IMR-90 (cell line): Measurements from ENCODE around the gene PLA2G4F. TPM values are rescaled to one million over a fixed set of nuclear protein-coding genes. Genes with fewer than 3 reads are reported as not detected.

Experiments
- ATAC-seq: fragments of 200-7000 bp; cut with Tn5 transposase; 2 replicates; pipeline ENCODE4 v1.9.1; 2020; ENCODE audit warnings: low read depth, mild to moderate bottlenecking, moderate library complexity
- BruUV-seq: library from RNA; stranded (reverse); fragments of 400-500 nt; replicated peaks from 2 replicates; lab custom pipeline; 2021; lab: Mats Ljungman, UMichigan
- CTCF ChIA-PET: fragments of 300-600 bp; formaldehyde crosslinking; extraction: SDS; loops from one replicate; lab custom pipeline; 2021; ENCODE audit warnings: antibody characterized with exemption; lab: Yijun Ruan, JAX
- POLR2A ChIA-PET: fragments of 300-600 bp; sonication (Branson Sonifier 250); formaldehyde crosslinking; loops from one replicate; lab custom pipeline; 2022; ENCODE audit warnings: antibody characterized with exemption; ENCODE audit not compliant: unreplicated experiment; lab: Charles Lee
- DNase-seq: peaks from one replicate; pipeline ENCODE4 v3.0.0; 2013
- H2AFZ ChIP-seq: replicated peaks from 2 replicates; pipeline ENCODE3; 2013; ENCODE audit warnings: low read length, mild to moderate bottlenecking; ENCODE audit not compliant: poor library complexity
- H2AK5ac ChIP-seq: 2 replicates; pipeline ENCODE4 v1.6.1; 2013; ENCODE audit warnings: low read depth, low read length, inconsistent platforms
- H2AK9ac ChIP-seq: replicated peaks from 2 replicates; pipeline ENCODE3; 2013; ENCODE audit warnings: mild to moderate bottlenecking, low read depth, low read length, moderate library complexity; ENCODE audit not compliant: poor library complexity
- H2BK120ac ChIP-seq: 2 replicates; pipeline ENCODE4 v1.6.1; 2013; ENCODE audit warnings: low read depth, low read length, inconsistent platforms
- H2BK15ac ChIP-seq: 3 replicates; pipeline ENCODE4 v1.6.1; 2013; ENCODE audit warnings: low read depth, low read length, inconsistent platforms
- H2BK20ac ChIP-seq: 2 replicates; pipeline ENCODE4 v1.6.1; 2013; ENCODE audit warnings: low read depth, mild to moderate bottlenecking, inconsistent platforms, low read length, moderate library complexity
- H2BK5ac ChIP-seq: 2 replicates; pipeline ENCODE4 v1.6.1; 2013; ENCODE audit warnings: mild to moderate bottlenecking, low read depth, low read length, inconsistent platforms; ENCODE audit not compliant: poor library complexity, severe bottlenecking
- H3K14ac ChIP-seq: replicated peaks from 2 replicates; pipeline ENCODE4 v1.6.1; 2013; ENCODE audit warnings: low read depth, low read length, inconsistent platforms
- H3K18ac ChIP-seq: 2 replicates; pipeline ENCODE4 v1.6.1; 2013; ENCODE audit warnings: low read depth, low read length, control low read depth
- H3K23ac ChIP-seq: 2 replicates; pipeline ENCODE4 v1.6.1; 2013; ENCODE audit warnings: low read depth, low read length, inconsistent platforms
- H3K27ac ChIP-seq: 2 replicates; pipeline ENCODE4 v1.5.1; 2013; ENCODE audit warnings: mild to moderate bottlenecking, control low read depth, low read length; ENCODE audit not compliant: insufficient read depth
- H3K27me3 ChIP-seq: 2 replicates; pipeline ENCODE4 v1.6.1; 2013; ENCODE audit warnings: low read length; ENCODE audit not compliant: control insufficient read depth, insufficient read depth
- H3K36me3 ChIP-seq: 2 replicates; pipeline ENCODE4 v1.6.1; 2013; ENCODE audit warnings: low read length, mixed read lengths; ENCODE audit not compliant: control insufficient read depth, insufficient read depth
- H3K4ac ChIP-seq: 2 replicates; pipeline ENCODE4 v1.6.1; 2013; ENCODE audit warnings: low read depth, low read length, inconsistent platforms
- H3K4me1 ChIP-seq: 2 replicates; pipeline ENCODE4 v1.6.1; 2013; ENCODE audit warnings: low read length, mixed read lengths; ENCODE audit not compliant: control insufficient read depth, insufficient read depth
- H3K4me2 ChIP-seq: 2 replicates; pipeline ENCODE4 v1.6.1; 2013; ENCODE audit warnings: low read depth, mild to moderate bottlenecking, control low read depth, low read length, moderate library complexity
- H3K4me3 ChIP-seq: 2 replicates; pipeline ENCODE4 v1.5.1; 2013; ENCODE audit warnings: low read depth, mild to moderate bottlenecking, control low read depth, low read length, moderate library complexity; ENCODE audit not compliant: insufficient read depth
- H3K56ac ChIP-seq: 2 replicates; pipeline ENCODE4 v1.6.1; 2013; ENCODE audit warnings: low read length, inconsistent platforms; ENCODE audit not compliant: insufficient read depth; ENCODE audit errors: extremely low read depth
- H3K79me1 ChIP-seq, 2 experiments: 2 replicates each; pipeline ENCODE4 v1.6.1; 2013; ENCODE audit warnings: low read length in 2 of 2, inconsistent platforms in 1 of 2, low read depth in 1 of 2
- H3K9ac ChIP-seq: 2 replicates; pipeline ENCODE4 v1.6.1; 2013; ENCODE audit warnings: low read depth, low read length, control low read depth
- H3K9me1 ChIP-seq: 2 replicates; pipeline ENCODE4 v1.6.1; 2013; ENCODE audit warnings: low read length, inconsistent platforms; ENCODE audit not compliant: insufficient read depth
- H3K9me3 ChIP-seq: 2 replicates; pipeline ENCODE4 v1.6.1; 2013; ENCODE audit warnings: low read length; ENCODE audit not compliant: control insufficient read depth, insufficient read depth
- H4K20me1 ChIP-seq: 2 replicates; pipeline ENCODE4 v1.6.1; 2013; ENCODE audit warnings: low read length, inconsistent platforms; ENCODE audit not compliant: insufficient read depth
- H4K5ac ChIP-seq: 2 replicates; pipeline ENCODE4 v1.6.1; 2013; ENCODE audit warnings: mild to moderate bottlenecking, low read depth, low read length, control low read depth
- H4K8ac ChIP-seq, 2 experiments: 2 replicates each; pipeline ENCODE4 v1.6.1; 2013; ENCODE audit warnings: low read depth in 2 of 2, low read length in 2 of 2, control low read depth in 1 of 2, inconsistent platforms in 1 of 2
- H4K91ac ChIP-seq: 2 replicates; pipeline ENCODE4 v1.6.1; 2013; ENCODE audit warnings: low read depth, low read length, inconsistent platforms; ENCODE audit not compliant: insufficient read depth
- BHLHE40 ChIP-seq: fragments of 150-350 bp; IDR thresholded peaks from 2 replicates; pipeline ENCODE4 v1.6.1; 2016; ENCODE audit warnings: mild to moderate bottlenecking, low read depth, low read length
- CEBPB ChIP-seq: IDR thresholded peaks from 2 replicates; pipeline ENCODE4 v1.6.1; 2012; ENCODE audit warnings: low read depth, low read length, improper control_type of control experiment
- CHD1 ChIP-seq: IDR thresholded peaks from 2 replicates; pipeline ENCODE4 v1.6.1; 2012; ENCODE audit warnings: low read depth, low read length, improper control_type of control experiment
- CTCF ChIP-seq: conservative IDR thresholded peaks from 2 replicates; pipeline ENCODE4 v1.5.1; 2012; ENCODE audit warnings: mild to moderate bottlenecking, low read depth, low read length, improper control_type of control experiment
- ELK1 ChIP-seq: fragments of 150-350 bp; IDR thresholded peaks from 2 replicates; pipeline ENCODE4 v1.6.1; 2016; ENCODE audit warnings: low read depth, mild to moderate bottlenecking, low read length, moderate library complexity, borderline replicate concordance
- FOS ChIP-seq: fragments of 150-350 bp; IDR thresholded peaks from 2 replicates; pipeline ENCODE4 v1.6.1; 2016; ENCODE audit warnings: low read depth, low read length
- MAFK ChIP-seq: IDR thresholded peaks from 2 replicates; pipeline ENCODE4 v1.6.1; 2012; ENCODE audit warnings: low read depth, low read length, improper control_type of control experiment
- MAZ ChIP-seq: IDR thresholded peaks from 2 replicates; pipeline ENCODE4 v1.6.1; 2012; ENCODE audit warnings: low read depth, mild to moderate bottlenecking, low read length, improper control_type of control experiment, moderate library complexity, borderline replicate concordance
- MXI1 ChIP-seq: IDR thresholded peaks from 2 replicates; pipeline ENCODE4 v1.6.1; 2012; ENCODE audit warnings: low read depth, mild to moderate bottlenecking, low read length, moderate library complexity, borderline replicate concordance
- NFE2L2 ChIP-seq: fragments of 150-350 bp; IDR thresholded peaks from 2 replicates; pipeline ENCODE4 v1.6.1; 2016; ENCODE audit warnings: low read depth, mild to moderate bottlenecking, low read length
- POLR2A ChIP-seq: IDR thresholded peaks from 2 replicates; pipeline ENCODE4 v1.6.1; 2012; ENCODE audit warnings: mild to moderate bottlenecking, low read depth, low read length
- RFX5 ChIP-seq: IDR thresholded peaks from 2 replicates; pipeline ENCODE4 v1.8.0; 2012; ENCODE audit warnings: low read depth, mild to moderate bottlenecking, low read length, moderate library complexity
- SMC3 ChIP-seq: fragments of 150-350 bp; IDR thresholded peaks from 2 replicates; pipeline ENCODE4 v1.6.1; 2016; ENCODE audit warnings: low read depth, mild to moderate bottlenecking, antibody characterized with exemption, low read length, moderate library complexity
- USF2 ChIP-seq: fragments of 150-350 bp; IDR thresholded peaks from 2 replicates; pipeline ENCODE4 v1.6.1; 2017; ENCODE audit warnings: mild to moderate bottlenecking, antibody characterized with exemption, low read length, low read depth
- WGBS, 2 experiments: methylation state at CpG; one replicate each; pipeline versions ENCODE4 v1.1.5 to v1.1.7; 2013; ENCODE audit warnings: missing lambda C conversion rate in 2 of 2; ENCODE audit not compliant: insufficient read length in 1 of 2; ENCODE audit errors: extremely low coverage in 2 of 2; 5-methylcytosine and 5-hydroxymethylcytosine counted together
- dilution Hi-C: fragments of 300-500 bp; cut with HindIII; formaldehyde crosslinking; loops from one replicate; pipeline ENCODE4 v1.14.3; 2018; ENCODE audit warnings: low sequenced_read_pairs; ENCODE audit not compliant: unreplicated experiment
- in situ Hi-C: fragments of 300-500 bp; cut with MboI; formaldehyde crosslinking; loops from 3 replicates; pipeline ENCODE4 v1.14.3; 2019; ENCODE audit warnings: low sequenced_read_pairs, inconsistent platforms, mixed read lengths
- intact Hi-C: fragments of 100-400 bp; cut with micrococcal nuclease; formaldehyde crosslinking; loops from 2 replicates; pipeline ENCODE4 v1.10.0; 2022
- polyA plus RNA-seq, 3 experiments: library from polyadenylated mRNA; depleted of rRNA; stranded (reverse); fragments of >200 nt; gene quantifications; 2 replicates each; pipeline ENCODE4 v1.2.3, GENCODE V29; 2012; ENCODE audit warnings: low replicate concordance in 1 of 3
- total RNA-seq: library from RNA; depleted of rRNA; stranded (reverse); fragments of >200 nt; gene quantifications from 2 replicates; pipeline ENCODE4 v1.2.3, GENCODE V29; 2012

Gene PLA2G4F
- total and polyA plus RNA-seq, 2 of the 4 experiments (the other 2 are of a cell fraction), result not detected

GRCh38 chr15:42092398-42093318 lies 63.8 kb downstream of the PLA2G4F start:
- H3K9me3 ChIP-seq, result no peaks in the 10 kb centered on the region; the same call in 1 of the 2 replicates
- no peak overlapping the region for H2AK5ac ChIP-seq
- H4K8ac ChIP-seq, result no peak overlapping the region
- dilution Hi-C loops (no loop called here), in situ Hi-C loops (no loop called here), intact Hi-C loops (no loop called here)
- H3K4me2 ChIP-seq, result no peak overlapping the region
- H3K23ac ChIP-seq, result no peak overlapping the region
- no peak overlapping the region for H4K5ac ChIP-seq
- H3K79me1 ChIP-seq, result no peaks in the 10 kb centered on the region
- H3K4ac ChIP-seq, result no peak overlapping the region
- H3K4me3 ChIP-seq, result no peak overlapping the region
- CTCF ChIA-PET, result interaction anchor here (1.3 kb wide), 1 partner anchor 8 kb away, joined by 3 read pairs; no protein-coding TSS in a partner anchor
- no peaks in the 10 kb centered on the region for H4K20me1 ChIP-seq
- H3K18ac ChIP-seq, result no peak overlapping the region
- H2BK15ac ChIP-seq, result no peak overlapping the region
- no TSS peak for BruUV-seq
- H3K9me1 ChIP-seq, result no peaks in the 10 kb centered on the region
- no peak overlapping the region for H2BK120ac ChIP-seq
- POLR2A ChIA-PET, result interaction anchor here (0.6 kb wide), 1 partner anchor 42 kb away, joined by 3 read pairs; no protein-coding TSS in a partner anchor
- H3K27ac ChIP-seq, result no peak overlapping the region
- no peak overlapping the region for H4K91ac ChIP-seq
- no peak overlapping the region for H3K56ac ChIP-seq
- ATAC-seq (no peak), DNase-seq (no peak)
- WGBS, 2 experiments, result 72% methylated on average over 4 of the region's 21 CpGs; no CpG with 5 or more reads in 1 of the 2 experiments
- no peaks in the 10 kb centered on the region for H3K4me1 ChIP-seq
- H3K9ac ChIP-seq, result no peak overlapping the region
- no peak overlapping the region for H2AFZ ChIP-seq
- H2AK9ac ChIP-seq, result no peak overlapping the region
- H3K36me3 ChIP-seq, result no peaks in the 10 kb centered on the region
- no peak for TF ChIP-seq CEBPB
- no peak for TF ChIP-seq POLR2A
- TF ChIP-seq RFX5, result no peak
- no peak for TF ChIP-seq MAZ
- no peak for TF ChIP-seq MAFK
- no peak for TF ChIP-seq NFE2L2
- TF ChIP-seq BHLHE40, result no peak
- TF ChIP-seq SMC3, result no peak
- TF ChIP-seq ELK1, result no peak
- no peak for TF ChIP-seq MXI1
- no peak for TF ChIP-seq FOS
- no peak for TF ChIP-seq CHD1
- no peak for TF ChIP-seq USF2
- no peak for TF ChIP-seq CTCF
- no peak overlapping the region for H2BK5ac ChIP-seq
- peaks cover 65% of the 10 kb centered on the region for H3K27me3 ChIP-seq
- H3K14ac ChIP-seq, result no peak overlapping the region
- H2BK20ac ChIP-seq, result no peak overlapping the region
